ENCODE results near the gene OBSL1.

Gene OBSL1

DNA sequence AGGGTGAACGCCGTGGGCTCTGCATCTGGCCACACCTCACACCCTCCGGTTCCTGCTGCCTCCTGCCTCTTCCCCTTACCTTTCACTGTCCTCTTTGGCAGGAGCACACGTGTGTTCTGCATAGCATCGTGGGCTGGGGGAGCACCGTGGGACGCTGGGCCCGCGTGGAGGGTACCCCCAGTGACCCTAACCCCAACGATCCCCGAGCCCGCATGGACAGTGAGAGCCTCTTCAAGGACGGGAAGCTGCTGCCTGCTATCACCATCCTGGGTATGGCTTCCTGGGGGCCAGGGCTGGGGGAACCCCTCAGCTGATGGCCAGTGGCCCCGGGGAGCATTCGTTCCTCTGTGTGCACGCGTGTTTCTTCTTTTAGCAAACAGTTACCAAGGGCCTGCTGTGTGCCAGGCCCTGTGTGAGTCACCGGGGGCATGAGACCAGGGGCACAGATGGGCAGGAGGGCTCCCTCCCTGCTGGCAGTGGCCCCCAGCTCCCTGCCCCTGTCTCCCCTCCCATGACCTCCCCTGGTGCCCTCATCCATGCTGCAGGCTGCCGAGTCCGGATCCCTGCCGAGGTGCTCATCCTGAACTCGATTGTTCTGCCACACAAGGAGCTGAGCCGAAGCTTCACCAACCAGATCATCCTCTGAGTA lies 65.1 kb downstream of the OBSL1 start:
- no peaks in the 10 kb centered on the region for H3K9me3 ChIP-seq (ENCODE audit: control insufficient read depth, insufficient read depth, low read length)
- no peak for DNase-seq (ENCODE audit: low read depth, low spot score)
- peak overlapping the region; percentile 7 for H3K27ac ChIP-seq (ENCODE audit: low read length)
- peaks cover 27% of the 10 kb centered on the region for H3K4me1 ChIP-seq (ENCODE audit: control insufficient read depth, insufficient read depth, low read length)
- WGBS (ENCODE audit: insufficient coverage, insufficient read length): no CpG with 5 or more reads among the region's 23 CpGs
- H3K4me3 ChIP-seq (ENCODE audit: low read length): no peak overlapping the region
- H3K36me3 ChIP-seq (ENCODE audit: control insufficient read depth, insufficient read depth, low read length): peaks cover 10% of the 10 kb centered on the region
- H3K27me3 ChIP-seq (ENCODE audit: control insufficient read depth, insufficient read depth, low read length): no peaks in the 10 kb centered on the region; the same call in 1 of the 2 replicates

DNA sequence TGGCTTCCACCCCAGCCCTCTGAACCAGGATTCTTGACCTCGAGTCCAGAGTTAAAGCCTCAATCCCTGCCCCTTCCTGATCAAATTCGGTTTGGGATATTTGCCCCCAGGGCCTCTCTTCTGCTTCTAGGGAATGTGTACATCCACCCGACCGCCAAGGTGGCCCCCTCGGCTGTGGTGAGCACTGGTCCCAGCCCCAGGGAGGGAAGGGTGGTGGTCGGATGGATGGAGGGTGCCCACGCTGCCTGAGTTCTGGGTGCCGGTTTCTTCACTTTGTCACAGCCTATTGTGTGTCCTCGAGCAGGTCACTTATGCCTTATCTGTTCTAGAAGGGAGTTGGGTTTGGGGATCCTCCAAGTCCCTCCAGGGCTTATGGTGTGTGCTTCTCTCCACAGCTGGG lies 65.8 kb downstream of the OBSL1 start:
- H3K27ac ChIP-seq (ENCODE audit: low read length): no peak overlapping the region
- no CpG with 5 or more reads among the region's 9 CpGs for WGBS (ENCODE audit: insufficient coverage, insufficient read length)
- peaks cover 25% of the 10 kb centered on the region for H3K4me1 ChIP-seq (ENCODE audit: control insufficient read depth, insufficient read depth, low read length)
- H3K4me3 ChIP-seq (ENCODE audit: low read length): no peak overlapping the region
- H3K36me3 ChIP-seq (ENCODE audit: control insufficient read depth, insufficient read depth, low read length): peaks cover 10% of the 10 kb centered on the region
- H3K9me3 ChIP-seq (ENCODE audit: control insufficient read depth, insufficient read depth, low read length): no peaks in the 10 kb centered on the region
- no peak for DNase-seq (ENCODE audit: low read depth, low spot score)
- H3K27me3 ChIP-seq (ENCODE audit: control insufficient read depth, insufficient read depth, low read length): no peaks in the 10 kb centered on the region

DNA sequence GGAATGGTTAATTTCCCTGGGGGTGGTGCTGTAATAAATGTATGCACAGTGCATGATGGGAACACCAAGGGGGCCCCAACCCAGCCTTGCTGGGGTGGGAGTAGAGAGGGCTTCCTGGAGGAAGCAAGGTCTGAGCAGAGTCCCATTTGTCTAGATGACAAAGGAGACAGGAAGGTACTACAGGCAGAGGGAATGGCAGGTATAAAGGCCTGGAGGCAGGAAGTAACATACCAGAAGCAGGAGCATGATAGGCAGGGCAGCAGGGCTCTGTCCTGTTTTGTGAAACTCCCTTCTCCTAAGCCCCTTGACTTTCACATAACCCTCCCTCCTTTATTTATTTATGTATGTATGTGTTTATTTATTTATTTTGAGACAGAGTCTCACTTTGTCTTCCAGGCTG lies 68.7 kb downstream of the OBSL1 start:
- no peak for DNase-seq (ENCODE audit: low read depth, low spot score)
- peaks cover 14% of the 10 kb centered on the region for H3K4me1 ChIP-seq (ENCODE audit: control insufficient read depth, insufficient read depth, low read length)
- H3K9me3 ChIP-seq (ENCODE audit: control insufficient read depth, insufficient read depth, low read length): no peaks in the 10 kb centered on the region
- no peak overlapping the region for H3K4me3 ChIP-seq (ENCODE audit: low read length)
- no peak overlapping the region for H3K27ac ChIP-seq (ENCODE audit: low read length)
- peaks cover 10% of the 10 kb centered on the region for H3K36me3 ChIP-seq (ENCODE audit: control insufficient read depth, insufficient read depth, low read length)
- H3K27me3 ChIP-seq (ENCODE audit: control insufficient read depth, insufficient read depth, low read length): no peaks in the 10 kb centered on the region; the same call in 1 of the 2 replicates

DNA sequence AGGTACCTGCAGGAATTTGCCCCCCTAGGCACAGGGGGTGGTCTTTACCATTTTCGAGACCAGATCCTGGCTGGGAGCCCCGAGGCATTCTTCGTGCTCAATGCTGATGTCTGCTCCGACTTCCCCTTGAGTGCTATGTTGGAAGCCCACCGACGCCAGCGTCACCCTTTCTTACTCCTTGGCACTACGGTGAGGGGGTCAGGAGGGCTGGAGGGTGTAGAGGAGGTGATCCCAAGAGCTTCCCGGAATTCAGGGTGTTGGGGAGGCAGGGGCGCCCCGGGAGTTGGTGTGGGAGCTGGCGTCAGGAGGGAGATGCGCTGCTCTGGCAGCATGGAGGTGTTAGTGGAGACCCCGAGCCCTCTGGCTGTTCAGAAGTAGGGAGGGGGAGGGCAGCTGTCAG lies 69.5 kb downstream of the OBSL1 start:
- no peak overlapping the region for H3K27ac ChIP-seq (ENCODE audit: low read length)
- peaks cover 1% of the 10 kb centered on the region; the same call in 1 of the 2 replicates for H3K27me3 ChIP-seq (ENCODE audit: control insufficient read depth, insufficient read depth, low read length)
- no peak for DNase-seq (ENCODE audit: low read depth, low spot score)
- H3K4me1 ChIP-seq (ENCODE audit: control insufficient read depth, insufficient read depth, low read length): peaks cover 10% of the 10 kb centered on the region
- H3K4me3 ChIP-seq (ENCODE audit: low read length): no peak overlapping the region
- no peaks in the 10 kb centered on the region for H3K9me3 ChIP-seq (ENCODE audit: control insufficient read depth, insufficient read depth, low read length)
- no CpG with 5 or more reads among the region's 14 CpGs for WGBS (ENCODE audit: insufficient coverage, insufficient read length)
- H3K36me3 ChIP-seq (ENCODE audit: control insufficient read depth, insufficient read depth, low read length): peaks cover 10% of the 10 kb centered on the region
